ENCODE measurements around the gene TSC2. TPM values are rescaled to one million over a fixed set of nuclear protein-coding genes. Genes with fewer than 3 reads are reported as not detected.

The TSC2 gene
- total and polyA plus RNA-seq, 2 of the 13 experiments (the other 11 are each of a cell fraction or from before 2014, with no cell fraction given) = 19.6 to 40.4 TPM

DNA sequence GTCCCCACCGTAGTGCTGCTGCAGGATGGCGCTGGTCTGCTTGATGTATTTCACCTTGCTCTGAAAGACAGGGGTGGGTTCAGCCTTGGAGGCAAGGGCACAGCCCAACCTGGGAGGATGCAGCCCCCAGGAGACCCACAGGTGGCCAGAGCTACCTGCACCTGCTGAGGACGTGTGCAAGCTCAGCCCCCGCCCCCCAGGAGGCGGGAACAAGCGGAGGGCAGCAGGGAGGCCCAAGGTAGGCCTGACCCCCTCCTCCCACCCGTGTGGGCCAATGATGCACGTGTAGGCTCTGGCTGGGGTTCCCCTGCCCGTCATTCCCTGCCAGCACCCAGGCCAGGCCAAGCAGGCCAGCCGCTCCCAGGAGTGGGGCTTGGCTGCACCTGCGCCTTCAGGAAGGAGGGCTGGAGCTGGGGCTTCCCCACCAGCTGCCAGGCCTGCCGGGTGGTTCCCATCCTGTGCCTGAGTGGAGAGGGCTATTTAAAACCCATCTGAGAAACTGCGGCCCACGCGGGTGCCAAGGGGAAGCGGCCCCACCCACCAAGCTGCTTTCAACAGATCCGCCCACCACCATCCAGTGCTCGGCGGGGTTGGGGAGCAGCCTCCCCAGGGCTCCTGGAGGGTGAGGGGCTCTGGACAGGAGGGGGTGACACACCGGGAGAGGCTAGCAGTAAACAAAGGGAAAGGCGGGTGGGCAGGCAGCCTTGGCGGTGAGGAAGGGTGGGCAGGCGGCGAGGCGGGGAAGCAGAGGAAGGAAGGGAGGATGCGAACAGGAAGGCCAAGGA, 3.9 kb upstream of the TSC2 start:
- WGBS (ENCODE audit: low lambda C conversion rate) = 96% methylated on average over 19 of the region's 26 CpGs
- H4K20me1 ChIP-seq (ENCODE audit: insufficient read depth, low read length) = no peaks in the 10 kb centered on the region
- BruUV-seq (replicated peaks) = no TSS peak
- H3K4me3 ChIP-seq (replicated peaks in 1 of 3; ENCODE audit: insufficient read depth in 1 of 3, low read depth in 2 of 3, low read length in 3 of 3) = no peak overlapping the region
- no peak overlapping the region for H3K9ac ChIP-seq (ENCODE audit: insufficient read depth, low read depth, low read length)
- H3K79me2 ChIP-seq (ENCODE audit: insufficient read depth, low read length) = peaks cover 18% of the 10 kb centered on the region
- DNase-seq (ENCODE audit: low spot score) (no peak), ATAC-seq (no peak), FAIRE-seq (no peak)
- intact Hi-C loops (cut with micrococcal nuclease; ENCODE audit: unreplicated experiment) = no loop called here
- no peak overlapping the region for H3K27ac ChIP-seq (ENCODE audit: extremely low read length, insufficient read depth, low read length)
- H3K4me2 ChIP-seq (ENCODE audit: low read depth, low read length) = no peak overlapping the region
- CTCF ChIA-PET (ENCODE audit: low intra/inter-chr PET ratio, low total read pairs) = no interaction called here
- no peak overlapping the region for H2AFZ ChIP-seq (ENCODE audit: low read length)
- peaks cover 0 to 2% of the 10 kb centered on the region in 2 experiments; a peak in 1 of 5 replicates for H3K27me3 ChIP-seq (ENCODE audit: control insufficient read depth in 1 of 2, insufficient read depth in 2 of 2, low read length in 2 of 2)
- peaks cover 52% of the 10 kb centered on the region for H3K4me1 ChIP-seq (ENCODE audit: insufficient read depth, low read length)
- TF ChIP-seq TEAD2 (CRISPR knock-in tag; IDR thresholded peaks at IDR 0.05) (no peak), AGO2 (optimal IDR thresholded peaks at IDR 0.05; ENCODE audit: low read depth, low read length) (peak; percentile 19), ZNF562 (CRISPR knock-in tag; IDR thresholded peaks at IDR 0.05; ENCODE audit: borderline replicate concordance) (no peak)
- no peaks in the 10 kb centered on the region for H3K9me3 ChIP-seq (ENCODE audit: low read length)
- in situ Hi-C loops (cut with HindIII; ENCODE audit: extremely low pct_ligation_motif_present, low pct_unique_long_range_greater_than_20kb) = no loop called here
- H3K36me3 ChIP-seq (replicated peaks in 1 of 2; ENCODE audit: control insufficient read depth in 1 of 2, insufficient read depth in 2 of 2, low read length in 2 of 2) = peaks cover 0 to 1% of the 10 kb centered on the region in 2 experiments; a peak in 3 of 5 replicates
- POLR2A ChIA-PET = interaction anchor here (1.4 kb wide), 1 partner anchor 9 kb away, joined by 4 read pairs; no protein-coding TSS in a partner anchor

DNA sequence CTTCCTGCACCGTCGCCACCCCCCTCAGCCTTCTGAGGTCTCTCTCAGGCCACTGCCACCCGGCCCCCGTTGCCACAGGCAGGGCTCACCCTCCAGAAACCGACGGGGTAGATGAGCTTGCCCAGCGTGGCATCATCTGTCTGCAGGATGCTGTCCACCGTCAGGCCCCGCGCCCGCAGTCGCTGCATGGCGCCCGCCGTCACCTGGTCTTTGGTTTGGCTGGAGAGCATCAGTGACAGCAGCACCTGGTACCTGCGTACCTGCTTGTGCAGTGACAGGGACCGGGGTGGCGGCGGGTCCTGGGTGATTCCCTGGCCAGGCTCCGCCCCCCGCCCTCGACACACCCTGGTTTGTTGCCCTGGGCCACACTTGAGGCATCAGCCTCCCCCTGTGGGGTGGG, 3.2 kb upstream of the TSC2 start:
- Histone ChIP-seq H3K4me1 (ENCODE audit: insufficient read depth, low read length) (peaks cover 52% of the 10 kb centered on the region), H3K4me2 (ENCODE audit: low read depth, low read length) (no peak overlapping the region), H3K79me2 (ENCODE audit: insufficient read depth, low read length) (peaks cover 19% of the 10 kb centered on the region), H4K20me1 (ENCODE audit: insufficient read depth, low read length) (no peaks in the 10 kb centered on the region), H3K4me3 (replicated peaks in 1 of 3; ENCODE audit: insufficient read depth in 1 of 3, low read depth in 2 of 3, low read length in 3 of 3) (no peak overlapping the region), H3K9me3 (ENCODE audit: low read length) (no peaks in the 10 kb centered on the region), H3K27me3 (ENCODE audit: control insufficient read depth in 1 of 2, insufficient read depth in 2 of 2, low read length in 2 of 2) (peaks cover 0 to 2% of the 10 kb centered on the region in 2 experiments; a peak in 1 of 5 replicates), H3K9ac (ENCODE audit: insufficient read depth, low read depth, low read length) (no peak overlapping the region), H3K36me3 (replicated peaks in 1 of 2; ENCODE audit: control insufficient read depth in 1 of 2, insufficient read depth in 2 of 2, low read length in 2 of 2) (peaks cover 0 to 1% of the 10 kb centered on the region in 2 experiments; a peak in 3 of 5 replicates), H3K27ac (ENCODE audit: extremely low read length, insufficient read depth, low read length) (no peak overlapping the region), H2AFZ (ENCODE audit: low read length) (no peak overlapping the region)
- 100% methylated on average over 4 of the region's 22 CpGs for WGBS (ENCODE audit: low lambda C conversion rate)
- DNase-seq (ENCODE audit: low spot score) = no peak
- no peak for ATAC-seq
- in situ Hi-C loops (cut with HindIII; ENCODE audit: extremely low pct_ligation_motif_present, low pct_unique_long_range_greater_than_20kb) = no loop called here
- POLR2A ChIA-PET = interaction anchor here (1.4 kb wide), 1 partner anchor 9 kb away, joined by 4 read pairs; no protein-coding TSS in a partner anchor
- FAIRE-seq = no peak
- intact Hi-C loops (cut with micrococcal nuclease; ENCODE audit: unreplicated experiment) = no loop called here
- TF ChIP-seq, protein P1, sequence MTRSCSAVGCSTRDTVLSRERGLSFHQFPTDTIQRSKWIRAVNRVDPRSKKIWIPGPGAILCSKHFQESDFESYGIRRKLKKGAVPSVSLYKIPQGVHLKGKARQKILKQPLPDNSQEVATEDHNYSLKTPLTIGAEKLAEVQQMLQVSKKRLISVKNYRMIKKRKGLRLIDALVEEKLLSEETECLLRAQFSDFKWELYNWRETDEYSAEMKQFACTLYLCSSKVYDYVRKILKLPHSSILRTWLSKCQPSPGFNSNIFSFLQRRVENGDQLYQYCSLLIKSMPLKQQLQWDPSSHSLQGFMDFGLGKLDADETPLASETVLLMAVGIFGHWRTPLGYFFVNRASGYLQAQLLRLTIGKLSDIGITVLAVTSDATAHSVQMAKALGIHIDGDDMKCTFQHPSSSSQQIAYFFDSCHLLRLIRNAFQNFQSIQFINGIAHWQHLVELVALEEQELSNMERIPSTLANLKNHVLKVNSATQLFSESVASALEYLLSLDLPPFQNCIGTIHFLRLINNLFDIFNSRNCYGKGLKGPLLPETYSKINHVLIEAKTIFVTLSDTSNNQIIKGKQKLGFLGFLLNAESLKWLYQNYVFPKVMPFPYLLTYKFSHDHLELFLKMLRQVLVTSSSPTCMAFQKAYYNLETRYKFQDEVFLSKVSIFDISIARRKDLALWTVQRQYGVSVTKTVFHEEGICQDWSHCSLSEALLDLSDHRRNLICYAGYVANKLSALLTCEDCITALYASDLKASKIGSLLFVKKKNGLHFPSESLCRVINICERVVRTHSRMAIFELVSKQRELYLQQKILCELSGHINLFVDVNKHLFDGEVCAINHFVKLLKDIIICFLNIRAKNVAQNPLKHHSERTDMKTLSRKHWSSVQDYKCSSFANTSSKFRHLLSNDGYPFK (CRISPR knock-in tag; IDR thresholded peaks at IDR 0.05; ENCODE audit: borderline replicate concordance) = no peak
- TF ChIP-seq ZNF343 (CRISPR knock-in tag; IDR thresholded peaks at IDR 0.05) (no peak), AGO2 (optimal IDR thresholded peaks at IDR 0.05; ENCODE audit: low read depth, low read length) (peak; percentile 8), STAT5B (CRISPR knock-in tag; IDR thresholded peaks at IDR 0.05) (no peak), ZFP37 (CRISPR knock-in tag; IDR thresholded peaks at IDR 0.05; ENCODE audit: borderline replicate concordance) (no peak), ZNF556 (CRISPR knock-in tag; IDR thresholded peaks at IDR 0.05; ENCODE audit: borderline replicate concordance) (no peak), PHF21A (CRISPR knock-in tag; IDR thresholded peaks at IDR 0.05) (no peak)
- BruUV-seq (replicated peaks) = no TSS peak
- CTCF ChIA-PET (ENCODE audit: low intra/inter-chr PET ratio, low total read pairs) = no interaction called here
